Ovary (tissue), 3 donors: Measurements from ENCODE around the gene RPUSD2.

Experiments
- POLR2A ChIP-seq: fragments of 450-650 bp; IDR thresholded peaks from one replicate; pipeline ENCODE4 v1.6.1; 2017; ENCODE audit warnings: antibody characterized with exemption, mild to moderate bottlenecking, moderate library complexity
- TF ChIP-seq, protein P1 (sequence below), 3 donors: fragments of 450-650 bp in 2 of 3; fragments of 200-600 bp in 1 of 3; IDR thresholded peaks; one replicate each; pipeline versions ENCODE4 v1.5.1 to v1.8.0; 2016 to 2022; ENCODE audit warnings: antibody characterized with exemption in 3 of 3, mild to moderate bottlenecking in 1 of 3
- donor health status: DM: no; HTN: no; CAD: no.

DNA sequence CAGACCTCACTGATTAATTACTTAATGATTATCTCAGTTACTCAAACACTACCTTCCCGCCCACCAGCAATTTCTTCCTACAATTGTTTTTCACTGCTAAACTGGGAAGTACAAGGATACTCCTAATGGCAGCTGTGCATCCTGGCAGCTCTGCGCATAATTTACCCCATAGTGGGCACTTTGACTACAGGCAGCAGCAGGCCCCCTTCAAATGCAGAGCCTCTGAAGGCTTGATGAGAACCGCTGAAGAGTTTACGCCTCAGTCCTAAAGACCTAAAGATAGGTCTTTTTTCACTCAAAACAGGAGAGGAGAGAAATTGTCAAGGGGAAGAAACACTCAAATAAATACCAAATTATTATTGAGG is 15.0 kb upstream of the RPUSD2 start:
- TF ChIP-seq, protein P1, sequence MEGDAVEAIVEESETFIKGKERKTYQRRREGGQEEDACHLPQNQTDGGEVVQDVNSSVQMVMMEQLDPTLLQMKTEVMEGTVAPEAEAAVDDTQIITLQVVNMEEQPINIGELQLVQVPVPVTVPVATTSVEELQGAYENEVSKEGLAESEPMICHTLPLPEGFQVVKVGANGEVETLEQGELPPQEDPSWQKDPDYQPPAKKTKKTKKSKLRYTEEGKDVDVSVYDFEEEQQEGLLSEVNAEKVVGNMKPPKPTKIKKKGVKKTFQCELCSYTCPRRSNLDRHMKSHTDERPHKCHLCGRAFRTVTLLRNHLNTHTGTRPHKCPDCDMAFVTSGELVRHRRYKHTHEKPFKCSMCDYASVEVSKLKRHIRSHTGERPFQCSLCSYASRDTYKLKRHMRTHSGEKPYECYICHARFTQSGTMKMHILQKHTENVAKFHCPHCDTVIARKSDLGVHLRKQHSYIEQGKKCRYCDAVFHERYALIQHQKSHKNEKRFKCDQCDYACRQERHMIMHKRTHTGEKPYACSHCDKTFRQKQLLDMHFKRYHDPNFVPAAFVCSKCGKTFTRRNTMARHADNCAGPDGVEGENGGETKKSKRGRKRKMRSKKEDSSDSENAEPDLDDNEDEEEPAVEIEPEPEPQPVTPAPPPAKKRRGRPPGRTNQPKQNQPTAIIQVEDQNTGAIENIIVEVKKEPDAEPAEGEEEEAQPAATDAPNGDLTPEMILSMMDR (IDR thresholded peaks at IDR 0.05): no peak
- no peak for TF ChIP-seq POLR2A
